Fibroblast of lung (primary cell): ENCODE results near the gene DES. TPM values are rescaled to one million over a fixed set of nuclear protein-coding genes. Genes with fewer than 3 reads are reported as not detected.

Experiments used
- DNase-seq, 2 donors: peaks; one replicate each; pipeline versions ENCODE4 v3.0.0 to v3.0.0-alpha.2; 2010; ENCODE audit warnings: low read depth in 2 of 2
- H2AFZ ChIP-seq: 2 replicates; pipeline ENCODE4 v1.5.1; 2012; ENCODE audit warnings: low read length, control low read depth, inconsistent platforms
- H3K27ac ChIP-seq: 2 replicates; pipeline ENCODE4 v1.5.1; 2011; ENCODE audit warnings: low read length, control low read depth; ENCODE audit not compliant: insufficient read depth
- H3K27me3 ChIP-seq: 2 replicates; pipeline ENCODE4 v1.5.1; 2011; ENCODE audit warnings: mild to moderate bottlenecking, low read length; ENCODE audit not compliant: control insufficient read depth, insufficient read depth
- H3K36me3 ChIP-seq: 2 replicates; pipeline ENCODE4 v1.5.1; 2011; ENCODE audit warnings: low read length; ENCODE audit not compliant: control insufficient read depth, insufficient read depth
- H3K4me1 ChIP-seq: 2 replicates; pipeline ENCODE4 v1.5.1; 2011; ENCODE audit warnings: low read length; ENCODE audit not compliant: control insufficient read depth, insufficient read depth; ENCODE audit errors: extremely low read depth
- H3K4me2 ChIP-seq: 2 replicates; pipeline ENCODE4 v1.5.1; 2011; ENCODE audit warnings: low read length, control low read depth; ENCODE audit not compliant: insufficient read depth; ENCODE audit errors: extremely low read depth
- H3K4me3 ChIP-seq, 4 experiments: fragments of 200-600 bp in 1 of 4; sonication (generic) in 1 of 4; replicated peaks in 1 of 4; 2 replicates each; pipeline ENCODE4 v1.5.1; 2011 to 2016; ENCODE audit warnings: low read length in 4 of 4, low read depth in 3 of 4, mild to moderate bottlenecking in 3 of 4, control low read depth in 2 of 4, inconsistent platforms in 1 of 4, mixed read lengths in 1 of 4; ENCODE audit not compliant: insufficient read depth in 1 of 4; ENCODE audit errors: control extremely low read depth in 1 of 4
- H3K79me2 ChIP-seq: 2 replicates; pipeline ENCODE4 v1.5.1; 2012; ENCODE audit warnings: mild to moderate bottlenecking, low read length, inconsistent platforms; ENCODE audit not compliant: control insufficient read depth, insufficient read depth
- H3K9ac ChIP-seq: 2 replicates; pipeline ENCODE4 v1.5.1; 2011; ENCODE audit warnings: mild to moderate bottlenecking, low read length, control low read depth; ENCODE audit not compliant: insufficient read depth
- H3K9me3 ChIP-seq: 2 replicates; pipeline ENCODE4 v1.5.1; 2012; ENCODE audit warnings: low read depth, low read length; ENCODE audit not compliant: control insufficient read depth, insufficient read depth
- H4K20me1 ChIP-seq: 2 replicates; pipeline ENCODE4 v1.5.1; 2011; ENCODE audit warnings: low read length; ENCODE audit not compliant: control insufficient read depth, insufficient read depth; ENCODE audit errors: extremely low read depth
- CTCF ChIP-seq, 2 donors: IDR thresholded peaks in 1 of 2; conservative IDR thresholded peaks in 1 of 2; 1 replicate in 1 of 2; 2 replicates in 1 of 2; pipeline ENCODE4 v1.5.1; 2011 to 2012; ENCODE audit warnings: low read length in 2 of 2, control low read depth in 1 of 2, inconsistent platforms in 1 of 2, low read depth in 1 of 2, mild to moderate bottlenecking in 1 of 2
- EZH2 ChIP-seq: IDR thresholded peaks from 2 replicates; pipeline ENCODE4 v1.5.1; 2012; ENCODE audit warnings: low read length, control low read depth, mild to moderate bottlenecking; ENCODE audit errors: missing control alignments
- polyA plus RNA-seq, 2 donors: library from polyadenylated mRNA; depleted of rRNA in 1 of 2; stranded (reverse) in 1 of 2; unstranded in 1 of 2; fragments of >200 nt; gene quantifications; 2 replicates each; pipeline ENCODE4 v1.2.1, GENCODE V29; 2011 to 2012; ENCODE audit warnings: missing spikeins in 1 of 2
- total RNA-seq: library from RNA; depleted of rRNA; stranded (reverse); fragments of >200 nt; gene quantifications from 2 replicates; pipeline ENCODE4 v1.2.1, GENCODE V29; 2014

DES gene
- total and polyA plus RNA-seq, 2 donors (not counting 1 experiment from before 2014, with no cell fraction given) = 11.0 to 34.7 TPM

GRCh38 chr2:219419331-219420197, 1.4 kb downstream of the DES start:
- TF ChIP-seq CTCF (conservative IDR thresholded peaks at IDR 0.05 in 1 of 2, IDR thresholded peaks at IDR 0.05 in 1 of 2; ENCODE audit: low read depth in 1 of 2, low read length in 2 of 2) (no peak), EZH2 (no peak)
- Histone ChIP-seq H3K9me3 (no peaks in the 10 kb centered on the region), H3K27ac (no peak overlapping the region), H3K79me2 (no peaks in the 10 kb centered on the region), H3K4me2 (no peak overlapping the region), H4K20me1 (no peaks in the 10 kb centered on the region), H3K27me3 (peaks cover 11% of the 10 kb centered on the region), H3K4me3 (no peak overlapping the region), H3K9ac (no peak overlapping the region), H3K4me1 (no peaks in the 10 kb centered on the region), H3K36me3 (no peaks in the 10 kb centered on the region), H2AFZ (no peak overlapping the region)
- DNase-seq = no peak

DNA sequence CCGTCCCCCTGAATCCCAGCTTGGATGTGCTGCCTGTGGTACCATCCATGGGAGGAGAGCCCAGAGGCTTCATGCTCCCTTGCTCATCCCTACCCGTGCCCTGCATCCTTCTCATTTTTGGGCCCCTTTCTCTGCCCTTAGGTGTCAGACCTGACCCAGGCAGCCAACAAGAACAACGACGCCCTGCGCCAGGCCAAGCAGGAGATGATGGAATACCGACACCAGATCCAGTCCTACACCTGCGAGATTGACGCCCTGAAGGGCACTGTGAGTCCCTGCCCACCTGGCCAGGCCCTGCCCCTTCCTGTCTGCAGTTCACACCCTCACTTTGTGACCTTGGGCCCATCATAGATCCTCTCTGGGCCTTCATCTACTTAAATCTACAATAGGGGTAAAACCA, 2.5 kb downstream of the DES start:
- H3K27ac ChIP-seq = no peak overlapping the region
- H3K9ac ChIP-seq = no peak overlapping the region
- no peak for DNase-seq
- H3K4me1 ChIP-seq = no peaks in the 10 kb centered on the region
- no peaks in the 10 kb centered on the region for H3K9me3 ChIP-seq
- no peaks in the 10 kb centered on the region for H3K36me3 ChIP-seq
- H3K27me3 ChIP-seq = peaks cover 11% of the 10 kb centered on the region
- no peak overlapping the region for H3K4me3 ChIP-seq
- no peak overlapping the region for H3K4me2 ChIP-seq
- H4K20me1 ChIP-seq = no peaks in the 10 kb centered on the region
- H3K79me2 ChIP-seq = no peaks in the 10 kb centered on the region
- H2AFZ ChIP-seq = no peak overlapping the region
- TF ChIP-seq CTCF (conservative IDR thresholded peaks at IDR 0.05 in 1 of 2, IDR thresholded peaks at IDR 0.05 in 1 of 2; ENCODE audit: low read depth in 1 of 2, low read length in 2 of 2) (no peak), EZH2 (no peak)

GRCh38 chr2:219421323-219421722, 3.1 kb downstream of the DES start:
- H3K79me2 ChIP-seq = no peaks in the 10 kb centered on the region
- H3K36me3 ChIP-seq = no peaks in the 10 kb centered on the region
- no peak overlapping the region for H3K4me2 ChIP-seq
- H3K9me3 ChIP-seq = no peaks in the 10 kb centered on the region
- H3K27me3 ChIP-seq = peaks cover 11% of the 10 kb centered on the region
- no peaks in the 10 kb centered on the region for H4K20me1 ChIP-seq
- DNase-seq = no peak
- TF ChIP-seq CTCF (conservative IDR thresholded peaks at IDR 0.05 in 1 of 2, IDR thresholded peaks at IDR 0.05 in 1 of 2; ENCODE audit: low read depth in 1 of 2, low read length in 2 of 2) = no peak
- TF ChIP-seq EZH2 = no peak
- no peak overlapping the region for H3K9ac ChIP-seq
- H3K4me1 ChIP-seq = no peaks in the 10 kb centered on the region
- H3K4me3 ChIP-seq = no peak overlapping the region
- H3K27ac ChIP-seq = no peak overlapping the region
- no peak overlapping the region for H2AFZ ChIP-seq
